ENCODE data around the gene TMEM62. TPM values are rescaled to one million over a fixed set of nuclear protein-coding genes. Genes with fewer than 3 reads are reported as not detected.

The TMEM62 gene
- 10.1 and 18.6 TPM in 2 replicates for total RNA-seq (2014; rRNA removed; shearing (Covaris generic))

DNA sequence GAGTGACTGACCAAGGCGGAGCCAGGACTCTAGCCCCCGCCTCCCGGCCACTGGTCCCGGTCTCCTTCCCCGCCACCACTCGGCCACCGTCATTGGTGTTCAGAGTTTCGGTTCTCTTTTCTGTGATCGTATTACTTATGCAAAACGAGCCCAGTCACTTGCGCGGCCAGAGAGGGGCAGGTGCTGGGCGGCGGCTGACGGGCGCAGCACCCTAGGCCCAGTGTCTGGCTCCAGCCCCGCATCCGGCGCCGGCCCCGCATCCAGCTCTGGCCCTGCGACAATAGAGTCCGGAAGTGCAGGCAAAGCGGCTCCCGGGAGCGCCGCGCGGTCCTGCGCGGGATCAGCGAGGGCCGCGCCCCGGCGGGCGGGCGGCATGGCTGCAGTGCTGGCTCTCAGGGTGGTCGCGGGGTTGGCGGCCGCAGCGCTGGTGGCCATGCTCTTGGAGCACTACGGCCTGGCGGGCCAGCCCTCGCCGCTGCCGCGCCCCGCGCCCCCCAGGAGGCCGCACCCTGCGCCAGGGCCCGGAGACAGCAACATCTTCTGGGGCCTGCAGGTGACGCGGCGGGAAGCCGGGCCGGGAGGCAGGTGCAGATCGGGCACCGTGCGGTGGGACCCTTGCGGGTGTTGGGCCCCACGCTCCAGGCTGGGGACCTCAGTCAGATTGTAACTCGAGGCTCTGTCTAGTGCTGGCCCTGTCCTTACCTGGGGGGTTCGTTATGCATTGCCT, at the start of gene TMEM62:
TSS of gene TMEM62 (plus strand) at position 157 of the 727 bp plus-strand sequence. CDS start at position 374, 217 bp downstream.
- peak; percentile 69 for DNase-seq (ENCODE audit: low read depth)

- DNase-seq (ENCODE audit: low read depth): no peak
These were observed 47.5 kb upstream of the TMEM62 start for GRCh38 chr15:43085921-43086320.

GRCh38 chr15:43086551-43086950, 46.8 kb upstream of the TMEM62 start:
- no peak for DNase-seq (ENCODE audit: low read depth)

DNA sequence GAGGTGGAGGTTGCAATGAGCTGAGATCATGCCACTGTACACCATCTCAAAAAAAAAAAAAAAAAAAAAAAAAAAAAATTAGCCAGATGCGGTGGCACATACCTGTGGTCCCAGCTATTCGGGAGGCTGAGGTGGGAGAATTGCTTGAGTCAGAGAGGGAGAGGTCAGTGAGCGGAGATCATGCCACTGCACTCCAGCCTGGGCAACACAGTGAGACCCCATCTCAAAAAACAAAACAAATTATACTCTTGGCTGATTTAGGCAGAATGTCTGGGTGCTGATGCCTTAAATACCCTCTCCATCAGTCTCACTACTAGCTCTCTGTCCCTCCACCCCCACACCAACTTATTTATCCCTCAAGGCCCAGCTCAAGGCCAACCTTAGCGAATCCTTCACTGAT, 41.5 kb upstream of the TMEM62 start:
- DNase-seq (ENCODE audit: low read depth): no peak

DNA sequence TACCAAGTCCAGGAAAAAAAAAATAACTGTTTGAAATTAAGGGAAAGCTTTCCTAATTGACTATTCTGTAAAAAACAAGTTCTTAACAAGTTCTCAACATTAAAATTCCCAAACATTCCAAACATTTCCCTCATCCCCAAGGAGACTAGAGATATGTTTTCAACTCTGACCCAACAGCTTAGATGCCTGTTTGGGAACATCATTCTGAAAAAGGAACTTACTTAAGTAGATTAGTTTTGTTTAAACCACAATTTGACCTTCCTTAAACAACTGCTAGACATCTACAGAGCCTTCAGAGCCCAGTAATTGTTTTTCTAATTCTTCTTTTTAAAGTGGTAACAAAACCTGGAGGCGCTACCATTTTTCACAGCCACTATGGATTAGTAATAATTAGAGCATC, 40.4 kb upstream of the TMEM62 start:
- no peak for DNase-seq (ENCODE audit: low read depth)

- no peak for DNase-seq (ENCODE audit: low read depth)
These were observed 38.9 kb upstream of the TMEM62 start for GRCh38 chr15:43094416-43095030.

DNA sequence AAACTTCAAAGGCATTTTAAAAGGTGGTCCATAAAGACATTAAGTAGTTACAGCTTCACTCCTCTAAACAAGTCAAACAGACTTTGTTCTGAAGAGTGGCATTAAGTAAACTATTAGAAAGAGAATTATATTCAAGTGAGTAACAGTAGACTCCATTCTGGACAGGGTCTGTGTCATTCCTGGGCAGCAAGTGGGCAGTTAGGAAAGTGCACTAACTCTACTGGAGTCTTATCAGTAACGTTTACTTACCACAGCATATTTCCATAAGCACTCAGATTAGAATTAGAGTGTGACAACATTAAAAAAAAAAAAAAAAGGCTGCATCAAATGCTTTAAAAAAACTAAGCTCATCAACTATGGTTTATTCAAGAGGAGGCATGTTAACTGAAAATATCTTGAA, 38.1 kb upstream of the TMEM62 start:
- DNase-seq (ENCODE audit: low read depth): no peak

GRCh38 chr15:43095708-43096347, 37.6 kb upstream of the TMEM62 start:
- DNase-seq (ENCODE audit: low read depth): no peak

DNA sequence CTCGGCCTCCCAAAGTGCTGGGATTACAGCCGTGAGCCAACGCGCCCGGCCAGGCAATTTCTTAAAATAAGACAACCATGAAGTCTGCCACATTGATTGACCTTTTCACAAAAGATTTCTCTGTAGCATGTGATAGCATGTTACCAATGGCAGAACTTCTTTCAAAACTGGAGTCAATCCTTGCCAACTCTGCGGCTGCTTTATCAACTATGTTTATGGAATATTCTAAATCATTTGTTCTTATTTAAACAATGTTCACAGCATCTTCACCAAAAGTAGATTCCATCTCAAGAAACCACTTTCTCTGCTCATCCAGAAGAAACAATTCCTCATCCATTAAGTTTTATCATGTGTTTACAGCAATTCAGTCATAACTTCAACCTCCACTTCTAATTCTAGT, 37.0 kb upstream of the TMEM62 start:
- no peak for DNase-seq (ENCODE audit: low read depth)

DNA sequence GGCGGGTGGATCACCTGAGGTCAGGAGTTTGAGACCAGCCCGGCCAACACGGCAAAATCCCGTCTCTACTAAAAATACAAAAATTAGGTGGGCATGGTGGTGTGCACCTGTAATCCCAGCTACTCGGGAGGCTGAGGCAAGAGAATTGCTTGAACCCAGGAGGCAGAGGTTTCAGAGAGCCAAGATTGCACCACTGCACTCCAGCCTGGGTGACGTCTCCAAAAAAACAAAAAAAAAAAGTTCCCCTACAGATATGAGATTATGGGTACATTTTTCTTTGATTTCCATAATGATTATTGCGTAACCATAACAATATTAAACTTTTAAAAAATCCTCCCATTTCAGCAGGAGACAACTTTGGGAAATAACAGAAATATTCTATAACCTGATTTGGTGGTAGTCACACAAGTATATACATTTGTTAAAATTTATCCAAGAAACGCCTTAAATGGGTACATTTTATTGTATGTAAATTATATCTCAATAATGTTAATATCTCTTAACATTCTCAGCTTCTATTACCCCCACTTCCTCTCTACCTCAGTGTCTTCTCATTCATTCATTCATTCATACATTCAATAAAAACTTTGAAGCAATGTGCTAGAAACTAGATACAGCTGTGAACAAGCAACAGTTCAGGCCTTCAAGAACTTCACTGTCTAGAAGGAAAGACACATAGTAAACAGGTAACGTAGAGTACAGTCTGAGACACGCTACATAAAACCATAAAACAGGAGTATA, 34.1 kb upstream of the TMEM62 start:
- DNase-seq (ENCODE audit: low read depth): no peak

DNA sequence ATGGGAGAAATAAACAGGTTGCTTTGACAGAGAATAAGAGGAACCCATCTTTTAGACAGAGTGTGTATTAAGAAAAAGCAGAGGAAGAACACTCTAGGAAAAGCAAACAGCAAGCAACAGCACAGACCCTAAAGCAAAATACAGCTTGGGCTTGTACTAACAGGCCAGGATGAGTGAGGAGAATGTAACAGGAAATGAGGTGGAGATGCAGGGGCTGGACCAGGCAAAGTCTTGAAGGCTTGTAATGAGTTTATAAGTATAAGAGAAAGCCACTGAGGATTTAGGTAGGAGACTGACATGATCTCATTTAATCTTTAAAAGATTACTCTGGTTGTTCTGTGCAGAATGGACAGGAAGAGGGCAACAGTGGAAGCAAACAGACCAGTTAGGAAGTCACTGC, 32.4 kb upstream of the TMEM62 start:
- no peak for DNase-seq (ENCODE audit: low read depth)

DNA sequence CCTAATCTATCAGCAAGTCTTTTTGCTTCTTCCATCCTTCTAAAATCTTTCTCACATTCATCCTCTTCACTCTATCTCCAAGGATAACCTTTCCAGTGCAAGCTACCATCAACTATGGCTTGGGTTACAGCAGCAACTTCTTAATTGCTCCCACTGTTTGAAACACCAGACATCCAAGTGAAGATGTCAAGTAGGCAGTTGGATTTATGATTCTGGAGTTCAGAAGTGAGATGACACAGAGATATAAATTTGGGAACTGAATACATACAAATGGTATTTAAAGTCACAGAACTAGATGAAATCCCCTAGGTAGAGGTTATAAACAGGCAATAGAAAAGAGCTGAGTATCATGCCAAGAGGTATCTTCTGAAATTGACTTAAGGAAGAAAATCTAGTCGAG, 31.2 kb upstream of the TMEM62 start:
- DNase-seq (ENCODE audit: low read depth): no peak

- no peak for DNase-seq (ENCODE audit: low read depth)
These were observed 29.5 kb upstream of the TMEM62 start for GRCh38 chr15:43103907-43104306.

DNA sequence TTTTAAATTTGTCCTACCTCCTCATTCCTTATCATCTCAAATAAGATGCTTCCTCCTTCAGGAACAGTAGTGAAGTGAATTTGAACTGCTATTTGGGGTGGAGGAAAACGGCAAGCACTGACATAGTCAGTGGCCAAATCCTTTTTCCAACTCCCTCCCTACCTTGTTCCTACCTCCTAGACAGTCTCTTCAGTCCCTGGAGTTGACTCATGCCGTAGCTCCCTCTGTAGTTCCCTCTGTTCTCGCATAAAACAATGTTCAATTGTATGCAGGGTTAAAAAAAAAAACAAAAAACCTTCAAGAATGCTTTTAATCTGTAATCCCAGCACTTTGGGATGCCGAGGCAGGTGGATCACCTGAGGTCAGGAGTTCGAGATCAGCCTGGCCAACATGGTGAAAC, 29.0 kb upstream of the TMEM62 start:
- DNase-seq (ENCODE audit: low read depth): no peak

GRCh38 chr15:43105077-43105736, 28.2 kb upstream of the TMEM62 start:
- no peak for DNase-seq (ENCODE audit: low read depth)

DNA sequence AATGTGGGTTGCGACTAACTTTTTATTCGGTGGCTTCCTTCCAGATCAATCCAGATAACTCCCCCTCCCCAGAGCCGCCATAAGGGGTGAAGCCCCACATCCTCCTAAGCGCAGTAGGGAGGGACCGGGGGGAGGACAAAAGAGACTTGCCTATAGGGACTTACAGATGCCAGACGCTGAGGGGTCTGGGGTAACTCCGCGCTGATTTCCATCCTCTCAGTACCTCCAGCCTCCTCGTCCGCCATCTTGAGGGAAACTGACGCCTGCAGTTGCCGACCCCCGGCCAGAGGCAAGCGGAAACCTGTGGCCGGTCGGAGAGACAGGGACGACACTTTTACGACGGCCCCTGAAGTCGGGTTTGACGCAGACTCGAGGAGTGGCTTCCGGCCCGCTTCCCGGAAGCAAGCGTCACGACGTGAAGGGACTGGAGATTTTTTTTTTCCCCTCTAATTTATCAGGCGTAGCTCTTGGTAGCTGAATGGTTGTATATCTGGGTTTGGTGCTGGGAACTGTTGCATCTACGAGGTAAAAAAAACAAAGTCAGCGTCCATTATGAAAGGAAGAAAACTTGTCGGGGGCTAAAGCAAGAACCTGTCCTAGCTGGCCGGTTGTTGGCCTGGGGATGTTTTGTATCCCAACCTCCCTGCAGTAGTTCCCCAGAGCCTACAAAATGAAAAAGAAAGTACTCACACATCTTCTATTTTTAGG, 27.5 kb upstream of the TMEM62 start, which contains the start of gene UBR1:
TSS of gene UBR1 (minus strand) at position 261 of the 708 bp plus-strand sequence. CDS start at position 245, 16 bp downstream.
- peak; percentile 94 for DNase-seq (ENCODE audit: low read depth)

- DNase-seq (ENCODE audit: low read depth): no peak
These were observed 26.9 kb upstream of the TMEM62 start for GRCh38 chr15:43106486-43106829.

GRCh38 chr15:43107751-43108150, 25.6 kb upstream of the TMEM62 start:
- DNase-seq (ENCODE audit: low read depth): no peak

- DNase-seq (ENCODE audit: low read depth): no peak
These were observed 22.0 kb upstream of the TMEM62 start for GRCh38 chr15:43111354-43111753.

DNA sequence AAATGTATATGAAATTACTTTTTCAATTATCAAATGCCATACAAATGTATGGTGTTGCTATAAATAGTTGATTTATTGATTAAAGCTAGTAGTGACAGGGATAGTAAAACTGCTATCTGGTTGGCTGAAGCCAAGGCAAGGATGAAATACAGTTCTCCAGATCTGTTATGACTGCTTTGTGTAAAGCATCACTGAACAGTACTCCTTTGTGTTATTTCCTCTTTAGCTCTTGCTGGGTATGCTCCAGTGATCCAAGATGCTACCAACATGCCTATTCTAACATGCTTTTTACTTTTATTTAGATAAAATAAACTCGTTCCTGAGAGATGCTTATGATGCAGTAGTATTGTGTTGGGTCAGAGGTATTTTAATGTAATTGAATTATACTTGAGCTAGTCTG, 15.1 kb upstream of the TMEM62 start:
- DNase-seq (ENCODE audit: low read depth): no peak

DNA sequence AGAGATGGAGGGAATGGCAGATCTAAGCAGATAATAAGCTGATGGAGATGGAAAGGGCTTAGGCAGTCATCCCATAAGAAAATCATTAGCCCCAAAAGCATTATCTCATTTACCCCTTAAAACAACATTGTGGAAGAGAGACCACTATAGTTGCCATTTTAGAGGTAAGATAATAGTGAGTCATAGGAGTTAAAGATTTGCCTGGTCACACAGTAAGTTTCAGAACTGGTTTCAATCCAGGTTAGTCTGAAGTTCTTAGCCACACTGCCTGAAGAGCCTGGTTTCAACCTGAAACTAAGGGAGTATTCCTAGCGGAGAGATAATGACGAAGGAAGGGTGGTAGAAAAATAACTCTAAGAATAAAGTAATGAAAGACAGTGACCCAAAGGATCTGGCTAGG, 14.6 kb upstream of the TMEM62 start:
- no peak for DNase-seq (ENCODE audit: low read depth)

Data from Daoy (cell line).